HG02588 (cell line): ENCODE data around the gene IRX3.

ENCODE experiments used
- ATAC-seq: cut with Tn5 transposase; IDR thresholded peaks from one replicate; pipeline ENCODE4 v1.9.1; 2021; ENCODE audit warnings: mild to moderate bottlenecking, moderate library complexity; ENCODE audit not compliant: unreplicated experiment

The IRX3 gene

GRCh38 chr16:54240271-54241129 lies 46.1 kb downstream of the IRX3 start:
- no peak for ATAC-seq

DNA sequence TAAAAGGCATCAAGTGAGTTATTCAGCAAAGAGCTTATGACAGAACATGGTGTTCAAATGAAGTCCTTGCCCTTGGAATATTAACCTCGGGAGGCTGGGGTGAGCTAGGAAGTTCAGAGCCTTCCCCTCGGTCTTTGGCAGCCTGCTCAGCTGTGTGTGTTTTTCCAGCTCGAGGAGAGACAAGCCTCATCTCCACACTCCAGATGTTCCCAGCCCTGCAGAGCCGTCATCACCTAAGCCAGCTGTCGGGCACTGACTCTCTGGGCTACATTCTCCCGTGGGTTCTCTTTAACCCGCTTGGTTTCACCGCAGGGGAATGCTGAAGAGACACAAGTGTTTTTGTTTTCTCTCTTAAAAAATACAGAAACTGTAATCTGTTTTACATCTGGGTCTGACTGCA lies 47.1 kb downstream of the IRX3 start:
- ATAC-seq, result no peak

GRCh38 chr16:54236773-54237172 lies 49.8 kb downstream of the IRX3 start:
- ATAC-seq, result no peak

GRCh38 chr16:54233615-54234014 lies 53.0 kb downstream of the IRX3 start:
- no peak for ATAC-seq
